Heart right ventricle (tissue), 16 donors: ENCODE data around the gene ABCA3. TPM values are rescaled to one million over a fixed set of nuclear protein-coding genes. Genes with fewer than 3 reads are reported as not detected.

Source experiments
- ATAC-seq, 8 donors: fragments of 200-7000 bp; cut with Tn5 transposase; one replicate each; pipeline ENCODE4 v1.9.1; 2020; ENCODE audit warnings: mild to moderate bottlenecking in 8 of 8, moderate library complexity in 8 of 8, moderate number of reproducible peaks in 1 of 8
- DNase-seq, 2 donors: peaks; one replicate each; pipeline ENCODE4 v3.0.0-alpha.2; 2020
- H3K27ac ChIP-seq, 10 donors: fragments of 200-600 bp; sonication (generic) in 2 of 10; one replicate each; pipeline versions ENCODE4 v1.5.0 to v1.8.0; 2020 to 2022; ENCODE audit warnings: mild to moderate bottlenecking in 3 of 10
- H3K27me3 ChIP-seq, 7 donors: fragments of 200-600 bp; one replicate each; pipeline ENCODE4 v1.8.0; 2021 to 2022; ENCODE audit warnings: mild to moderate bottlenecking in 2 of 7
- H3K36me3 ChIP-seq, 9 donors: fragments of 200-600 bp; sonication (generic) in 1 of 9; one replicate each; pipeline versions ENCODE4 v1.5.0 to v1.8.0; 2020 to 2022; ENCODE audit warnings: mild to moderate bottlenecking in 2 of 9
- H3K4me1 ChIP-seq, 9 donors: fragments of 200-600 bp; sonication (generic) in 1 of 9; one replicate each; pipeline versions ENCODE4 v1.5.0 to v1.8.0; 2020 to 2022; ENCODE audit warnings: mild to moderate bottlenecking in 4 of 9
- H3K4me3 ChIP-seq, 10 donors: fragments of 200-600 bp; sonication (generic) in 2 of 10; one replicate each; pipeline versions ENCODE4 v1.5.0 to v1.8.0; 2020 to 2022; ENCODE audit warnings: mild to moderate bottlenecking in 7 of 10, moderate library complexity in 2 of 10
- H3K9me3 ChIP-seq, 11 donors: fragments of 200-600 bp in 10 of 11; sonication (generic) in 2 of 11; one replicate each; pipeline versions ENCODE4 v1.5.0 to v1.8.0; 2013 to 2022; ENCODE audit warnings: mild to moderate bottlenecking in 2 of 11, control low read depth in 1 of 11, moderate library complexity in 1 of 11
- CTCF ChIP-seq, 9 donors: fragments of 200-600 bp; sonication (generic) in 2 of 9; IDR thresholded peaks; one replicate each; pipeline versions ENCODE4 v1.5.0 to v1.8.0; 2021 to 2022; ENCODE audit warnings: antibody characterized with exemption in 9 of 9, mild to moderate bottlenecking in 5 of 9, moderate library complexity in 1 of 9
- WGBS, 2 donors: extraction: QIAGEN DNeasy Blood & Tissue Kit; methylation state at CpG; one replicate each; pipeline ENCODE4 v1.1.7; 2013; ENCODE audit warnings: inconsistent platforms in 1 of 2; 5-methylcytosine and 5-hydroxymethylcytosine counted together
- intact Hi-C, 10 donors: fragments of 100-400 bp; cut with DNase I; formaldehyde crosslinking; loops; one replicate each; pipeline versions ENCODE4 v1.11.1 to v1.14.2; 2022
- polyA plus RNA-seq, 2 donors: library from polyadenylated mRNA; stranded (reverse); fragments of 200-250 nt; gene quantifications; one replicate each; pipeline ENCODE4 v1.2.3, GENCODE V29; 2013
- total RNA-seq, 10 donors: library from RNA; stranded (reverse); fragmentation: NEBNext Ultra II Directional in 3 of 10; extraction: Animal tissue kit (Norgen Biotek cat#: 25700) in 3 of 10; gene quantifications; one replicate each; pipeline versions ENCODE4 v1.2.1 to v1.2.4, GENCODE V29; 2021 to 2023
- donor health status: Arrhythmogenic right ventricular cardiomyopathy.
- donor health status: ischemic (EF 13 %, LVEDD 7.1; RV severe dilation, severe dysfunction).
- donor health status: healthy with polysubstance abuse.
- donor health status: DM: no; HTN: yes; CAD: no.
- donor health status: DM: no; HTN: no; CAD: no.
- donor health status: ischemic (EF 25% LVEDD 6.9; RV normal size, moderate dysfunction).
- donor health status: ischemic (EF 25% LVEDD 5.7; RV mildly dilated, moderate dysfunction).
- donor health status: healthy.
- donor health status: DM: yes; HTN: yes; CAD: no.
- donor health status: Ischemic cardiomyopathy.
- donor health status: ischemic (EF 35%, LVEDD 5.7; RV mildly dilated, moderate dysfunction).
- donor health status: nonischemic (EF 11% LVEDD 7.7; RV severe dilation, severe dysfunction).
- donor health status: DM: yes; HTN: yes; CAD: no.
- donor health status: PGD.
- donor health status: ischemic (EF 29% LVEDD 5.4; RV normal size, mild dysfunction).
- donor health status: nonischemic (EF 23%, LVEDD 6.1; RV moderate dilation, normal function).

ABCA3 gene
- total and polyA plus RNA-seq, 12 donors = 4.9 to 12.5 (median 9.2) TPM

- Histone ChIP-seq H3K9me3 (no peaks in the 10 kb centered on the region), H3K27ac (no peak overlapping the region), H3K4me3 (no peak overlapping the region), H3K27me3 (peaks cover 0 to 2% (median 0%) of the 10 kb centered on the region in 7 donors), H3K4me1 (peaks cover 0 to 3% (median 0%) of the 10 kb centered on the region in 9 donors), H3K36me3 (no peaks in the 10 kb centered on the region)
- intact Hi-C loops = loop anchor here in 1 of 10 donors (10.0 kb wide), 1 partner anchor 59 kb away; no protein-coding TSS in a partner anchor
- TF ChIP-seq CTCF (IDR thresholded peaks at IDR 0.05) = no peak
- WGBS, 2 donors = 67 to 70% methylated on average over 17 of the region's 17 CpGs
- ATAC-seq (peak in 3 of 8 donors; percentile 35 to 53 (median 39)), DNase-seq (no peak)
These were observed 6.7 kb downstream of the ABCA3 start for GRCh38 chr16:2333772-2334379.

GRCh38 chr16:2333231-2333630 lies 7.3 kb downstream of the ABCA3 start:
- TF ChIP-seq CTCF (IDR thresholded peaks at IDR 0.05) = no peak

GRCh38 chr16:2331931-2332267 lies 8.6 kb downstream of the ABCA3 start:
- no peak overlapping the region for H3K4me3 ChIP-seq
- no peak for TF ChIP-seq CTCF (IDR thresholded peaks at IDR 0.05)
- intact Hi-C loops = loop anchor here in 1 of 10 donors (10.0 kb wide), 1 partner anchor 57 kb away; no protein-coding TSS in a partner anchor
- DNase-seq = no peak
- H3K9me3 ChIP-seq = no peaks in the 10 kb centered on the region
- H3K36me3 ChIP-seq = peaks cover 0 to 20% (median 0%) of the 10 kb centered on the region in 9 donors
- H3K27me3 ChIP-seq = no peaks in the 10 kb centered on the region
- no peak overlapping the region for H3K27ac ChIP-seq
- no peak for ATAC-seq
- no peaks in the 10 kb centered on the region for H3K4me1 ChIP-seq
- WGBS, 2 donors = 89% methylated on average over 5 of the region's 5 CpGs

More at GRCh38 chr16:2333231-2333630, 7.3 kb downstream of the ABCA3 start:
- intact Hi-C loops = loop anchor here in 1 of 10 donors (10.0 kb wide), 1 partner anchor 58 kb away; no protein-coding TSS in a partner anchor
- Histone ChIP-seq H3K4me1 (no peaks in the 10 kb centered on the region), H3K27ac (no peak overlapping the region), H3K9me3 (no peaks in the 10 kb centered on the region), H3K36me3 (peaks cover 0 to 6% (median 0%) of the 10 kb centered on the region in 9 donors), H3K4me3 (no peak overlapping the region), H3K27me3 (no peaks in the 10 kb centered on the region)
- ATAC-seq (no peak), DNase-seq (no peak)
- WGBS, 2 donors = 96 to 99% methylated on average over 9 of the region's 9 CpGs

- Histone ChIP-seq H3K4me3 (no peak overlapping the region), H3K27me3 (no peaks in the 10 kb centered on the region), H3K9me3 (no peaks in the 10 kb centered on the region), H3K4me1 (no peaks in the 10 kb centered on the region), H3K36me3 (peaks cover 0 to 25% (median 1%) of the 10 kb centered on the region in 9 donors), H3K27ac (no peak overlapping the region)
- DNase-seq (no peak), ATAC-seq (no peak)
- no peak for TF ChIP-seq CTCF (IDR thresholded peaks at IDR 0.05)
- intact Hi-C loops = loop anchor here in 1 of 10 donors (10.0 kb wide), 1 partner anchor 57 kb away; no protein-coding TSS in a partner anchor
- WGBS, 2 donors = 80 to 83% methylated on average over 23 of the region's 23 CpGs
These were observed 9.2 kb downstream of the ABCA3 start for GRCh38 chr16:2331199-2331930.
